CD4-positive, alpha-beta T cell treated with Interleukin-12 subunit alpha and Interleukin-12 subunit beta, for 1 hour (primary cell): ENCODE results near the gene MAZ.

Source experiments
- DNase-seq: peaks from one replicate; pipeline ENCODE4 v3.0.0-alpha.2; 2020

Gene MAZ

DNA sequence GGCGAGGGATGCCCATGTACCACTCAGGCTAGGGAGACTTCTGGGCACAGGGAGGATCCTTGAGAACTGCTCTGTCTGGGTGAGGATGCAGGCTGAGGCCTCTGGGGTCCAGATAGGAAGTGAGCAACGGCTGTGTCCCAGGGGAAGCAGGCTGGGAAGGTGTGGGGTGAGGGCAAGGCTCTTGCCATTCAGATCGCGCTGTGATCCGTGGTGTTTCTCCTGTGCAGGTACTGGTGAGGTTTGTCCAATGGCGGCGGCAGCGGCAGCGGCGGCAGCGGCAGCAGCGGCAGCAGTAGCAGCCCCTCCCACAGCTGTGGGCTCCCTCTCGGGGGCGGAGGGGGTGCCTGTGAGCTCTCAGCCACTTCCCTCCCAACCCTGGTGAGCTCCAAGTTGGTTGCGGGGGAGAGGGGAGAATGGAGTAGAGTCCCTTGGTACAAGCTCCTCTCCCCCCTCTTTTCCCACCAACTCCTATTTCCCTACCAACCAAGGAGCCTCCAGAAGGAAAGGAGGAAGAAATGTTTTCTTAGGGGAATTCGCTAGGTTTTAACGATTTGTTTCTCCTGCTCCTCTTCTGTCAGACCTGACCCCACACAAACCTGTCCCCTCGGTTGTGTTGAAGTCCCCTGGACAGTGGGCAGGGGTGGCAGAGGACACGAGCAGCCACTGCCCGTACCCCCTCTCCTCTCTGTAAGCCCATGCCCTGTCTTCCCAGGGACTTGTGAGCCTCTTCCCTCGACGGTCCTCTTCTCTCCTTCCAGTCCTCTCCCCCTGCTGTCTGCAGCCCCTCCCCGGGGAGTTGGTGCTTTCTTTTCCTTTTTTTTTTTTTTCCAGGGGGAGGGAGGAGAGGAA is 3.7 kb downstream of the MAZ start:
- DNase-seq = peak; percentile 66

GRCh38 chr16:29810699-29811169 is 4.4 kb downstream of the MAZ start:
- no peak for DNase-seq

DNA sequence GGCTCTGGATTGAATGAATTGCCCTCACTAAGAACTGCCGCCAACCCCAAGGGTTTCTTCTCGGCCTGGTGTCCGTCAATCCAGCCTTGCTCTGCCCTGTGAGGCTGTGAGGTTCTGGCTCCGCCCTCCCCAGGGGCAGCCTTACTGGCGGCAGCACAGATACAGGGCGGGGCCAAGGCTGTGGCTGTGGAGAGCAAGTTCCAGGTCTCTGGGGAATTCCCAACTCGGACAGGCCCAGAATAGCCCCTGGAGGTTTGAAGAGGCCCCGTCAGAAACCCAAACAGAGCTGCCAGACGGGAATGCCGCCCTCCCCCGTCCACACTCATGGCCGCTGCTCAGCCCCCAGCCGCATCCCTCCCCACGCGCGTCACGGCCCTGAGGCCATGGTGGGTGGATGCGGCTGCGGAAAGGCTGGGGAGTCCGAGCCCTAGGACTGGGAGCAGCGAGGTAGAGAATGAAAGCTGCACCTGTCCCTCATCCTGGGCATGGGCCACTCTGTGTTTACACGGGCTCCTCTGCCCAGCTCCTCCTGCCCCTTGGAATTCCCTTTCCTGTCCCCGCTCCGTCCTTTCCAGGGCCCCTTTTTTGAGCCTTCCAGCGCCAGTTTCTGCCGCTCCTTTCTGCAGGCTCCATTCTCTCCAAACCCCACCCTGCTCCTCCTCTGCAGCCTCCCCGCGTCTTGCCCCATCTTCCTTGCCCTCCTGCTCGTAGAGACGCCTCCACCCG is 5.0 kb downstream of the MAZ start:
- DNase-seq = peak; percentile 82

GRCh38 chr16:29811896-29812665 is 5.8 kb downstream of the MAZ start, which contains the start of gene PRRT2:
PRRT2 (plus strand) TSS chr16:29812193; CDS start chr16:29813055, 862 bp downstream.
- DNase-seq = peak; percentile 66

- DNase-seq = no peak
Observed at GRCh38 chr16:29812754-29813643, 6.7 kb downstream of the MAZ start.

DNA sequence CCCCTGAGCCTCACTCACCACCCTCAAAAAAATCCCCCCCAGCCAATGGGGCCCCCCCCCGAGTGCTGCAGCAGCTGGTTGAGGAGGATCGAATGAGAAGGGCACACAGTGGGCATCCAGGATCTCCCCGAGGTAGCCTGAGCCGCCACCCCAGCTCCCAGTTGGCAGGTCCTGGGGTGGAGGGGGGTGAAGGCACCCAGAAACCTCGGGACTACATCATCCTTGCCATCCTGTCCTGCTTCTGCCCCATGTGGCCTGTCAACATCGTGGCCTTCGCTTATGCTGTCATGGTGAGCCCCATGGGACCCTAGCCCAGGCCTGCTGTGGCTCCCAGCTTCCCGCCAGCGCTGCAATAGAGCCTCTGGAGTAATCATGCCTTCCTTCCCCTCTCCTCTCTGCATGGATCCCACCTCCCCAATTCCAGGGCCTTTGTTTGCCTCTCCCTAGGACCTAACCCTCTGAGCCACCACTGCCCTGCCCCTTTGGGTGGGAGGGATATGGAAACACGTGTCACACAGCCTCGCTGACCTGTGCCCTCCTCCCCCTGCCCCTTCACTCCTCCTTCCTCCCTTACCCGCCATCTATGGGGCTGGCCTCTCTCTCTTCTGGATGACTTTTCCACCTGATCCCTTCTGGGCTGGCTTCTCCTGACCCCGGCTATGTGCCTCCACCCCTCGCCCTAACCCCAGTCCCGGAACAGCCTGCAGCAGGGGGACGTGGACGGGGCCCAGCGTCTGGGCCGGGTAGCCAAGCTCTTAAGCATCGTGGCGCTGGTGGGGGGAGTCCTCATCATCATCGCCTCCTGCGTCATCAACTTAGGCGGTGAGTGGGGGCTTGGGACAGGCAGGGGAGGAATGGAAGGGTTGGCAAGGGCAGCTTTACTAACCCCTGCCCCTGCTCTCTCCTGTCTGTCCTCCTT is 7.6 kb downstream of the MAZ start:
- DNase-seq = no peak

GRCh38 chr16:29814592-29814991 is 8.3 kb downstream of the MAZ start:
- no peak for DNase-seq

- DNase-seq = no peak
Observed at GRCh38 chr16:29815032-29815721, 8.8 kb downstream of the MAZ start.

DNA sequence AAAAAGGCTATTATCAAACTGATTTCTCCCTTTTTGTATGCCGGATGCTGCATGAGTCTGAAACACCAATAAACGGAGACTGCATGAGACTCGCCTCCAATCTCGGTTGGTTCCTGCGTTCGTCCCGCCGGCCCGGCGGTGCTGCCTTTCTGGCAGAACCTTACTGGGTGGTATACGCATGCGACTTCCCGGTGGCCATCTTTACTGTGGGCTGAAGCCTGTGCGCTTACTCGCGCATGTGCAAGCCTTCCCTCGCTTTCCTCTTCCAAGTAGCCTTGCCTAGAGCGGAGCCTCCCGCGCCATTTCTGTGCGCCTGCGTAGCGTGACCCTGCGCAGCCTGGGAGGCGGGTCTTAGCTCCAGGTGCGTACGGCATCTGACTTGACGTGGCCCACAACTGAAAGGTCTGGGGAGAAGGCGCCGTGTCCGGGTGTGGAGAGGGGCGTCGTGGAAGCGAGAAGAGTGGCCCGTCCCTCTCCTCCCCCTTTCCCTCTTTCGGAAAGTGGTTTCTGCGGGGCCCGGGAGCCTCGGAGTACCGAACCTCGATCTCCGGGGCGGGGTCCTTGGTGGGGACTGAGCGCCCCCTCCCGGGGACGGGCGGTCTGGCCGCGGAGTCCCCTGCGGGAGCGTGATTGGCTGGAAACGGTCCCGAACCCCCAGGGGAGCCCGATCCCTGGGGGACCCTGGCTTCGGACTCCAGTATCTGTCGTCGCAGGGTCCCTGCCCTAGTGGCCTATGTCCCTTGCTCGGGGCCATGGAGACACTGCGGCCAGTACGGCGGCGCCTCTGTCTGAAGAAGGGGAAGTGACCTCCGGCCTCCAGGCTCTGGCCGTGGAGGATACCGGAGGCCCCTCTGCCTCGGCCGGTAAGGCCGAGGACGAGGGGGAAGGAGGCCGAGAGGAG is 9.7 kb downstream of the MAZ start, which contains the start of gene PAGR1:
Gene PAGR1 (plus strand): TSS at position 360 of the 901 bp plus-strand sequence. CDS start 374 bp downstream, at position 734.
- peak; percentile 100 for DNase-seq

DNA sequence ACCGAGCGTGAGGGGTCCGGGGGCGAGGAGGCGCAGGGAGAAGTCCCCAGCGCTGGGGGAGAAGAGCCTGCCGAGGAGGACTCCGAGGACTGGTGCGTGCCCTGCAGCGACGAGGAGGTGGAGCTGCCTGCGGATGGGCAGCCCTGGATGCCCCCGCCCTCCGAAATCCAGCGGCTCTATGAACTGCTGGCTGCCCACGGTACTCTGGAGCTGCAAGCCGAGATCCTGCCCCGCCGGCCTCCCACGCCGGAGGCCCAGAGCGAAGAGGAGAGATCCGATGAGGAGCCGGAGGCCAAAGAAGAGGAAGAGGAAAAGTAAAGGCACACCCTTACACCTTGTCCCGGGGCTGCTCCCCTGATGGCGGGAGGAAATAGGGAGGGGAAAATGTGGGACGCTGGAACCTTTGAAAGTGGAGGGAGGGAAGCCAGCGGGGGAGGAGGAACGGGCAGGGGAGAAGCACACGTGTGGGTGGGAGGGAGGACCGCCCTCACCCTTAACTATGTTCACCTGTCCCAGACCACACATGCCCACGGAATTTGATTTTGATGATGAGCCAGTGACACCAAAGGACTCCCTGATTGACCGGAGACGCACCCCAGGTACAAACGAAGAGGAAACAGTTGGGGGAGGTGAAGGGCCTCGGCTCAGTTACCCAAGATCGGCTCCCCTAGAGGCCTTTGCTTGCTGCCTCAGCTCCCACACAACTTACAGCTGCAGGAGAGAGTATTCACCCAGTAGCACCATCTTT is 10.5 kb downstream of the MAZ start:
- DNase-seq = peak; percentile 52

- DNase-seq = no peak
Observed at GRCh38 chr16:29818082-29818481, 11.8 kb downstream of the MAZ start.

- no peak for DNase-seq
Observed at GRCh38 chr16:29819506-29819905, 13.2 kb downstream of the MAZ start.

DNA sequence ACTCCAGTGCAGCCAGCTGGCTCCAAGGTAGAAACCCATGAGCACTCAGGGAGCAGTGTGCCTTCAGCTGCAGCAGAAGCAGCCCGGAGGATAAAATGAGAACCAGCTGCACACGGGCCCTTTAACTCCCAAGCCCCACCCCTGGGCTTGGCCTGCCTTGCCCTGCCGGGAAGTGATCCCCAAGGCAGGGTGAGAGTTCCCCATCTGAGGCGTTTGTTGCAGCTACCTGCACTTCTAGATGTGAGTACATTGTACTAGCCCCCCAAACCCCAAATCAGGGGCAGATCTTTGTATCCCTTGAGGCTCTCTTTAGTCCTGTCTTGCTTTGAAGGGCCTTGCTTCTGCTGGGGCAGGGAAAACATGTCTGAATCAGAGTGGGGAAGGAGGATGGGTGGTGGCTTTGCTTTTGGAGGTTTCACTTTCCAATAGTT is 14.0 kb downstream of the MAZ start, which contains the start of gene MVP:
Gene MVP (plus strand): TSS at position 192 of the 431 bp plus-strand sequence. CDS start 10,088 bp downstream, outside the sequence.
- peak; percentile 52 for DNase-seq

- DNase-seq = peak; percentile 65
Observed at GRCh38 chr16:29820730-29821642, 14.7 kb downstream of the MAZ start.

DNA sequence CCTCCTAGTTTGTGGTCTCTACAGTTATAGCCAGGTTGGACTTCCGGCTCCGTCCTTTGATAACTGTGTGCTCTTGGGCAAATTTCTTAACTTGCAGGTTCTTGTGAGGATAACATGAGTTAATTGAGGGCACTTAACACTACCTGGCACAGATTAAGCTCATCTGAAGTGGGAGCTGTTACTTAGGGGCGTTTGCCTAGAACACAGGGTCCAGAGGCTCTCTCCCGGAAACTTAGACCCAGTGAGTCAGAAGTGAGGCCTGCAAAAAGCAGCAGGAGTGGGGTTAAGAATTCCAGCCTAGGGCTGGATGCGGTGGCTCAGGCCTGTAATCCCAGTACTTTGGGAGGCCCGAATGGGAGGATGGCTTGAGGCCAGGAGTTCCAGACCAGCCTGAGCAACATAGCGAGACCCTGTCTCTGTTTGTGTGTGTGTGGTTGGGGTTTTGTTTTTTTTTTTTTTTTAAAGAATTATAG is 15.3 kb downstream of the MAZ start:
- DNase-seq = no peak

DNA sequence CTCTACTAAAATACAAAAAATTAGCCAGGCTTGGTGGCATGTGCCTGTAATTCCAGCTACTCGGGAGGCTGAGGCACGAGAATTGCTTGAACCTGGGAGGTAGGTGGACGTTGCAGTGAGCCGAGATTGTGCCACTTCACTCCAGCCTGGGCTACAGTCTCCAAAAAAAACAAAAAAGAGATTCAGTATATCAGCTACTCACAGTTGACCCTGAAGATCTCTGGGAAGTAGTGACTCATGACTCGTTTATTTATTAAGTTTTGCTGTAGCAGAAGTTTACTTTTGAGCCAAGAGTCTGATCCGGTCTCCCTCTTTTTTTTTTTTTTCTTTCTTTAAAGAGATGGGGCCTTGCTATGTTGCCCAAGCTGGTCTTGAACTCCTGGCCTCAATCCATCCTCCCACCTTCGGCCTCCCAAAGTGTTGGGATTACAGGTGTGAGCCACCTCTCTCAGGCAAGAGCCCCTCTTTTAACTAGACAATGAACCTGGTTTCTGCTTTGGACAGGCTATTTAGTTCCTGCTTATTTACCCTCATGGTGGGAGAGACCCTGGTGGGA is 18.3 kb downstream of the MAZ start:
- no peak for DNase-seq
